ENCODE measurements around the gene CAMTA1. TPM values are rescaled to one million over a fixed set of nuclear protein-coding genes. Genes with fewer than 3 reads are reported as not detected.
A peak's percentile ranks its signal among the peaks of the same experiment; 100 is the strongest.

Gene CAMTA1
- total RNA-seq, 1 donor from 2014 or later = 109 TPM

- Mint-ChIP-seq H3K27ac (ENCODE audit: unreplicated experiment) (peak overlapping the region; percentile 67), H3K27me3 (ENCODE audit: low read depth) (peaks cover 6% of the 10 kb centered on the region), H3K4me3 (no peak overlapping the region), H3K9me3 (peaks cover 5% of the 10 kb centered on the region), H3K36me3 (ENCODE audit: low read depth) (peaks cover 5% of the 10 kb centered on the region), H3K4me1 (peaks cover 16% of the 10 kb centered on the region)
- DNase-seq (ENCODE audit: low read depth, low spot score) = peak; percentile 21
- TF ChIP-seq CTCF (conservative IDR thresholded peaks at IDR 0.05) = no peak
Measured at GRCh38 chr1:7608628-7609305, 823.5 kb downstream of the CAMTA1 start.

GRCh38 chr1:7609311-7609994, 824.2 kb downstream of the CAMTA1 start:
- Mint-ChIP-seq H3K4me3 (no peak overlapping the region), H3K27ac (ENCODE audit: unreplicated experiment) (no peak overlapping the region), H3K27me3 (ENCODE audit: low read depth) (no peaks in the 10 kb centered on the region), H3K36me3 (ENCODE audit: low read depth) (peaks cover 2% of the 10 kb centered on the region), H3K9me3 (peaks cover 5% of the 10 kb centered on the region), H3K4me1 (peaks cover 16% of the 10 kb centered on the region)
- no peak for DNase-seq (ENCODE audit: low read depth, low spot score)
- no peak for TF ChIP-seq CTCF (conservative IDR thresholded peaks at IDR 0.05)

- H3K27me3 Mint-ChIP-seq (ENCODE audit: low read depth) = no peaks in the 10 kb centered on the region
- TF ChIP-seq CTCF (conservative IDR thresholded peaks at IDR 0.05) = no peak
- H3K36me3 Mint-ChIP-seq (ENCODE audit: low read depth) = no peaks in the 10 kb centered on the region
- peaks cover 16% of the 10 kb centered on the region for H3K4me1 Mint-ChIP-seq
- peak overlapping the region; percentile 27 for H3K27ac Mint-ChIP-seq (ENCODE audit: unreplicated experiment)
- H3K4me3 Mint-ChIP-seq = no peak overlapping the region
- no peak for DNase-seq (ENCODE audit: low read depth, low spot score)
- peaks cover 5% of the 10 kb centered on the region for H3K9me3 Mint-ChIP-seq
Measured at GRCh38 chr1:7610106-7610731, 825.0 kb downstream of the CAMTA1 start.

- peaks cover 16% of the 10 kb centered on the region for H3K4me1 Mint-ChIP-seq
- H3K9me3 Mint-ChIP-seq = peaks cover 5% of the 10 kb centered on the region
- TF ChIP-seq CTCF (conservative IDR thresholded peaks at IDR 0.05) = no peak
- H3K27me3 Mint-ChIP-seq (ENCODE audit: low read depth) = no peaks in the 10 kb centered on the region
- no peak overlapping the region for H3K4me3 Mint-ChIP-seq
- H3K27ac Mint-ChIP-seq (ENCODE audit: unreplicated experiment) = peak overlapping the region; percentile 27
- no peak for DNase-seq (ENCODE audit: low read depth, low spot score)
- H3K36me3 Mint-ChIP-seq (ENCODE audit: low read depth) = no peaks in the 10 kb centered on the region
Measured at GRCh38 chr1:7610936-7611335, 825.7 kb downstream of the CAMTA1 start.

- Mint-ChIP-seq H3K4me3 (no peak overlapping the region), H3K27me3 (ENCODE audit: low read depth) (peaks cover 2% of the 10 kb centered on the region), H3K36me3 (ENCODE audit: low read depth) (no peaks in the 10 kb centered on the region), H3K9me3 (peaks cover 3% of the 10 kb centered on the region), H3K4me1 (peaks cover 16% of the 10 kb centered on the region), H3K27ac (ENCODE audit: unreplicated experiment) (no peak overlapping the region)
- no peak for DNase-seq (ENCODE audit: low read depth, low spot score)
- TF ChIP-seq CTCF (conservative IDR thresholded peaks at IDR 0.05) = no peak
Measured at GRCh38 chr1:7611421-7612010, 826.3 kb downstream of the CAMTA1 start.

All from neural crest cell (in vitro differentiated cells).